Activated CD4-positive, alpha-beta T cell treated with anti-CD3 and anti-CD28 coated beads for 48 hours (primary cell): ENCODE data around the gene SMIM14.
"Not testable (repeated sequence)": the region's sequence is repeated elsewhere in the genome, so short reads cannot be mapped to it uniquely, and the experiment has no call there.

ENCODE experiments used
- DNase-seq: peaks from one replicate; pipeline ENCODE4 v3.0.0-alpha.2; 2020

The SMIM14 gene

DNA sequence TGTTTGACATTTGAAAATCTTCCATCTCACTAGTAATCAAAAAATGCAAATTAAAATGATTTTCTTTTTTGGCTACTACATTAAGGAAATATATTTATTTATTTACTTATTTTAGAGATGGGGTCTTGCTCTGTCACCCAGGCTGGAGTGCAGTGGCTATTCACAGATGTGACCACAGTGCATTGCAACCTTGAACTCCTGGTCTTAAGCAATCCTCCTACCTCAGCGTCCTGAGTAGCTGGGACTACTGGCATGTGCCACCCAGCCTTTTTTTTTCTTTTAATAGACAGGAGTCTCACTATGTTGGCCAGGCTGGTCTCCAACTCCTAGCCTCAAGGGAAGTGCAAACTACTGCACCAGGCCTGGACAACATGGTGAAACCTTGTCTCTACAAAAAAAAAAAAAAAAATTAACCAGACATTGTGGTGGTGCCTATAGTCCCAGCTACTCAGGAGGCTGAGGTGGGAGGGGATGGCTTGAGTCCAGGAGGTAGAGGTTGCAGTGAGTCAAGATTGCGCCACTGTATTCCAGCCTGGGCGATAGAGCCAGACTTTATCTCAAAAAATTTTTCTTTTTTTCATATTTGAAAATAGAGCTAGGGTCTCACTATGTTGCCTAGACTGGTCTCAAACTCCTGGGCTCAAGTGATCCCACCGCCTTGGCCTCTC is 4.4 kb upstream of the SMIM14 start:
- DNase-seq = no peak

DNA sequence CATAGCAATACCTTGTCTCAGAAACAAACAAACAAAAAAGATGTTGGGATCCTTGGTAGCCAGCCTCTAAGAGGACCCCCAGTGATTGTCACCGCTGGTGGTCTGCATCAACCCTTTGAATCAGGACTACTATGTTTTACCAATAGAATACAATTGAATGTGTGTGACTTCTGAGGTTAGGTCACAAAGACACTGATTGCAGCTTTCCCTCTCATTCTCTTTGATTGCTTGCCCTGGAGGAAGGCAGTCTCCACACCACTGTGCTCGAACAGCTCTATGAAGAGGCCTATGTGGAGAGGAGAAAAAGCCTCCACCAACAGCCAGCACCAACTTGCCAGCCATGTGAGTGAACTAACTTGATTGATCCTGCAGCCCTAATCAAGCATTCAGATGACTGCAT is 2.8 kb upstream of the SMIM14 start:
- no peak for DNase-seq

GRCh38 chr4:39637586-39638353 is 895 bp downstream of the SMIM14 start:
- DNase-seq = peak; percentile 22

DNA sequence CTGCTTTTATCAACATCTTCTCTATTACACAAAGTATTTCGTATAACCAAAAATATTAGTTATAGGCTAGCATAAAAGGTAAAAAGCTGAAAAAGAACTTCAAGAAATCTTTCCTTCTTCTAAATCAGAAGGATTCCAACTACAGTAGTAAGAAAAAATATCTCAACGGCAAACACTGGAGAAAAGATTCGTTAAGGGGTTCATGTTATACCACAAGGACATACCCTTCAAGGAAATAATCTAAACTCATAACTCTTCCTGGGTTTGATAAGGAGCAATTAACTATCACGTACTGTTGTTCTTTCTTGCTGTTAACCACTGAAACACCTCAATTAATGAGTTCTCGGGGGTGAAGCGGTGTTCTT is 1.5 kb downstream of the SMIM14 start:
- DNase-seq = no peak

DNA sequence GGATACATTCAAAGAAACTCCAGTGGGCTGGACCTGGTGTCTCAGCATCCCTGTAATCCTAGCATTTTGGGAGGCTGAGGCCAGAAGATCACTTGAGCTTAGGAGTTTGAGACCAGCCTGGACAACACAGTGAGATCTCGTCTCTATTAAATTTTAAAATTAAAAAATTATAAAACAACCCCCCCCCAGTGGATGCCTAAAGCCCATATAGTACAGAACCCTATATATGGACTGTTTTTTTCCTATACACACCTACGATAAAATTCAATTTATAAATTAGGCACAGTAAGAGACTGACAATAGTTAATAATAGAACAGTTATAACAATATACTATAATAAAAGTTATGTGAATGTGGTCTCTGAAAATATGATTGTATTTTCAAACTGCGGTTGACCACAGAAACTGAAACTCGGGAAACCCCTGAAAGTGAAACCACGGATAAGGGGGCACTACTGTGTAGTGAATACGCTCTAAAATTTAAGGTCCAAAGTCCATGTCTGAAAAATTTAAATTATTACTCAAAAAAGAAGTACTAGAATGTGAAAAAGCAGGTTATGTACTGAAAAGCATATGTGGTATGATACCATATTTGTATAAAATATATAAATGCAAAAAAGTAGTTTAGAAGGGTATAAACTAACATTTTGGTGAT is 2.0 kb downstream of the SMIM14 start:
- no peak for DNase-seq

GRCh38 chr4:39635023-39635422 is 3.6 kb downstream of the SMIM14 start:
- no peak for DNase-seq

- no peak for DNase-seq
Measured at GRCh38 chr4:39631700-39632079, 7.0 kb downstream of the SMIM14 start.

GRCh38 chr4:39627413-39627812 is 11.3 kb downstream of the SMIM14 start:
- no peak for DNase-seq

GRCh38 chr4:39626913-39627312 is 11.8 kb downstream of the SMIM14 start:
- no peak for DNase-seq

GRCh38 chr4:39626261-39626660 is 12.4 kb downstream of the SMIM14 start:
- DNase-seq = no peak

GRCh38 chr4:39621582-39621981 is 17.1 kb downstream of the SMIM14 start:
- DNase-seq = no peak

- no peak for DNase-seq
Measured at GRCh38 chr4:39620551-39621313, 17.9 kb downstream of the SMIM14 start.

DNA sequence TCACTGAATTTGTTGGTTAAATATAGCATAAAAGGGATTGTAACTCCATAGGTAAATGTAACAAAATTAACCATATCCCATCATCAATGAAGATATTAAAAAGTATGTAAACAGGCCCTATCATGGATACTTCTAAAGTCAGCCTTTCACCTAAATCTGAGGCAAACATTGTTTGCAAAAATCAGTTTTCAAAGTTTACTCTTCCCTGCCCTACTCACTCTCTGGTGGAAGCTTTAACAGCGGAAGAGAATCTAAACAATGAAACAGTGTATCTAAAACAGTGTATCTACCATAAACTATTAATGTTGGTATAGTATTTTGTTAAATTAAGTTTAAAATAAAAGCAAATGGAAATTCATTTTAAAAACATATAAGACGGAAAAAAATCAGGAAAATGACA is 21.1 kb downstream of the SMIM14 start:
- DNase-seq = no peak

DNA sequence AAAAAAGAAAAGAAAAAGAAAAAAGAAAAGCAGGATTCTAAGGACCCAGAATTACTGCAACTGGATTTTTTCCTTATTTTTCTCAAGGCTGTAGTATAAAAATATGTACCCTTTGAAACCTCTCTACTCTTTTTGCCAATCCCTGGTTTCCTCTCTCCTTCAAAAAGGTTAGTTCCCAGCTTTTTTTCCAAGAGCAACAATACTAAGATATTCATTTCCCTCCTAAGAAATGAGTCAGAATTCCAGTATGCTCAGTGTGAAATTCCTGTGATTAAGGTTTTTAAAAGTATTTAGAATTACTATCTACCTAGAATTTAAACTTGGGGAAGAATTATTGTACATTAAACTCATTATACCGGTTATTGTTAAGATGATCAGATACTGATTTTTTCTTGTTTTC is 22.0 kb downstream of the SMIM14 start:
- no peak for DNase-seq

DNA sequence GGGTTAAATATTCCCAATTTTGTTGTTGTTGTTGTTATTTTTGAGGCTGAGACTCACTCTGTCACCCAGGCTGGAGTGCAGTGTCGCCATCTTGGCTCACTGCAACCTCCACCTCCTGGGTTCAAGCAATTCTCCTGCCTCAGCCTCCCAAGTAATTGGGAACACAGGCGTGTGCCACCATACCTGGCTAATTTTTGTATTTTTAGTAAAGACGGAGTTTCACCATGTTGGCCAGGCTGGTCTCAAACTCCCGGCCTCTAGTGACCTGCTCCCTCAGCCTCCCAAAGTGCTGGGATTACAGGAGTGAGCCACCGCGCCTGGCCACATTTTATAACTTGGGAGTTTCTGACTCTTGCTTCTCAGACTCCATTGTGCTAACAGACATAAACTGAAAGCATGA is 22.6 kb downstream of the SMIM14 start:
- not testable (repeated sequence) for DNase-seq

- DNase-seq = no peak
Measured at GRCh38 chr4:39614487-39615162, 24.0 kb downstream of the SMIM14 start.

DNA sequence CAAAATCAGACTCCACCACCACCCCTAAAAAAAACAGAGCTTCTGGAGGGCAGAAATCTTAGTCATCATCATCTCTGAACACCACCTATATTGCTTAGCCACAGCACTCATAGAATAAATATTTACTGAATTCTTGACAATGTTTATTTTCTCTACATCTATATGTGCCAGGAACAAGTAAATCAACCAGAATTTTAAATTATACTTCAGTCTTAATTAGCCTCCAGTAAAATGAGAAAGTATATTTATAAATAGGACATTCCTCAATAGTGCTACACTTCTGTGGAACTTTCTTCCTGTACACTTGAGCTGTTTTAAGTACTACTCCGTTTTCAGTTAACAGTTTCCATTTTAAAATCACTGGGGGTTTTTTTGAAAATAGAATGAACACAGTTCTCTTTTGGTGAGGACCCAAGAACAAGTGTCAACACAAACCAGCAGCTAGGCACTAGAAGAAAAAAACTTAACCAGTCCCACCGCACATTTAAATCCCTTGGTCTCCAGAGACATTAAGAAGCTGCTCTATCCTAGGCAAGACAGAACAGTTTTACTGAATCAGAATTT is 25.5 kb downstream of the SMIM14 start:
- DNase-seq = no peak

- no peak for DNase-seq
Measured at GRCh38 chr4:39609454-39609931, 29.2 kb downstream of the SMIM14 start.

GRCh38 chr4:39608451-39608850 is 30.2 kb downstream of the SMIM14 start:
- DNase-seq = no peak

GRCh38 chr4:39606747-39607146 is 31.9 kb downstream of the SMIM14 start:
- DNase-seq = no peak

DNA sequence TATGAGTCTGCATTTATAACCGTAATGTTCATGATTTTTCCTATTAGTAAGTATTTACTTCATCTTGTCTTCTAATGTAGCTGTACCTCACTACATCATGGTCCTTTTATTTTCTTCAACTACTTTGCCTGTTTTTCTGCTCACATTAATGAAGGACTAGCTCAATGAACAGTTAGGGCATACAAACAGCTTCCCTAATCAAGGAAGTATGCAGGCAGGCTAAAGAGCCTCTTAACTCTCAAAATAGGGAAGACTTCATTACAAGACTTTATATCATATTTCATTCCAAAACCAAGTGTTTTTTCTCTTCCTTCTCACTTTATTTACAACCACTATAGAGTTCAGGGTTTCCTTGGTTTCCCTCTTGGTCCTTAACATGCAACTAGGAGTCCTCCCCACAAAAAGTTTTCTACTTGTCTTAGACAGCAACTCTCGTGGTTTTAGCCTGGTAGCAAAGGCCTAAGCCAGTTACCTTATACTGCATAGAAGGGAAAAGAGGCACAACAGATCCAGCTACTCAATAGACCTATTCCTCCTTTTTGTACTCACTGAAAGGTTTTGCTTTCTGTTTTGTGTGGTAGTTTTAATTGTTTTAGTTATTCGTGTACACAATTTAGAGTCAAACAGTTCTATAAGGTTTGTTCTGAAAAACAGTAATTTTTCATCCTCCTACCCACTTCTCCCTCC is 40.8 kb downstream of the SMIM14 start:
- DNase-seq = no peak

- DNase-seq = no peak
Measured at GRCh38 chr4:39596971-39597370, 41.7 kb downstream of the SMIM14 start.
